OCI-LY1 (cell line): ENCODE results near the gene CLEC19A.

Experiments used
- H2AFZ ChIP-seq: fragments of 200-600 bp; sonication (generic), shearing (Covaris generic); 2 replicates; pipeline ENCODE4 v1.6.0; 2014; ENCODE audit warnings: antibody characterized with exemption, mild to moderate bottlenecking, low read length
- H3F3A ChIP-seq: fragments of 200-600 bp; sonication (generic), shearing (Covaris generic); 2 replicates; pipeline ENCODE4 v1.6.0; 2014; ENCODE audit warnings: mild to moderate bottlenecking, antibody characterized with exemption, low read length, moderate library complexity; ENCODE audit not compliant: insufficient read depth
- H3K27ac ChIP-seq: fragments of 200-600 bp; sonication (generic); 2 replicates; pipeline ENCODE4 v1.5.1; 2014; ENCODE audit warnings: low read length, mixed run types, mild to moderate bottlenecking, low read depth; ENCODE audit not compliant: poor library complexity, severe bottlenecking
- H3K27me3 ChIP-seq: fragments of 200-600 bp; sonication (generic); 2 replicates; pipeline ENCODE4 v1.6.0; 2014; ENCODE audit warnings: antibody characterized with exemption, mild to moderate bottlenecking, low read length, moderate library complexity; ENCODE audit not compliant: insufficient read depth
- H3K36me3 ChIP-seq: fragments of 200-600 bp; sonication (generic); 2 replicates; pipeline ENCODE4 v1.6.1; 2014; ENCODE audit warnings: mild to moderate bottlenecking, antibody characterized with exemption, low read length, moderate library complexity, mixed read lengths; ENCODE audit not compliant: insufficient read depth
- H3K4me1 ChIP-seq: fragments of 200-600 bp; sonication (generic); 2 replicates; pipeline ENCODE4 v1.5.1; 2014; ENCODE audit warnings: mild to moderate bottlenecking, low read length, moderate library complexity; ENCODE audit not compliant: insufficient read depth, severe bottlenecking
- H3K4me2 ChIP-seq: fragments of 200-600 bp; sonication (generic), shearing (Covaris generic); 2 replicates; pipeline ENCODE4 v1.6.1; 2014; ENCODE audit warnings: low read length
- H3K4me3 ChIP-seq: fragments of 200-600 bp; sonication (generic); 2 replicates; pipeline ENCODE4 v1.5.1; 2014; ENCODE audit warnings: low read length, low read depth, mild to moderate bottlenecking, mixed read lengths; ENCODE audit not compliant: poor library complexity, severe bottlenecking
- H3K79me2 ChIP-seq: fragments of 200-600 bp; shearing (Covaris generic); 2 replicates; pipeline ENCODE4 v1.6.1; 2016; ENCODE audit warnings: mixed run types, low read length, mixed read lengths; ENCODE audit not compliant: insufficient read depth
- H3K9ac ChIP-seq: fragments of 200-600 bp; sonication (generic), shearing (Covaris generic); 2 replicates; pipeline ENCODE4 v1.6.1; 2014; ENCODE audit warnings: mild to moderate bottlenecking, low read length, mixed read lengths
- H3K9me2 ChIP-seq: fragments of 200-600 bp; sonication (generic), shearing (Covaris generic); 2 replicates; pipeline ENCODE4 v1.6.1; 2014; ENCODE audit warnings: low read depth, mild to moderate bottlenecking, low read length, mixed read lengths
- H3K9me3 ChIP-seq: fragments of 200-600 bp; shearing (Covaris generic); 2 replicates; pipeline ENCODE4 v1.6.1; 2014; ENCODE audit warnings: low read length, mixed read lengths
- H4K20me1 ChIP-seq: fragments of 200-600 bp; sonication (generic), shearing (Covaris generic); 2 replicates; pipeline ENCODE4 v1.6.0; 2016; ENCODE audit warnings: mild to moderate bottlenecking, low read length; ENCODE audit not compliant: insufficient read depth
- CTCF ChIP-seq: fragments of 200-600 bp; sonication (generic), shearing (Covaris generic); IDR thresholded peaks from 2 replicates; pipeline ENCODE4 v1.5.1; 2017; ENCODE audit warnings: mild to moderate bottlenecking, antibody characterized with exemption, low read length, moderate library complexity, mixed read lengths
- EZH2 ChIP-seq: fragments of 200-600 bp; sonication (generic), shearing (Covaris generic); IDR thresholded peaks from 2 replicates; pipeline ENCODE4 v1.8.0; 2017; ENCODE audit warnings: borderline replicate concordance, mixed run types, mild to moderate bottlenecking, antibody characterized with exemption, low read length, moderate library complexity, mixed read lengths

Gene CLEC19A

DNA sequence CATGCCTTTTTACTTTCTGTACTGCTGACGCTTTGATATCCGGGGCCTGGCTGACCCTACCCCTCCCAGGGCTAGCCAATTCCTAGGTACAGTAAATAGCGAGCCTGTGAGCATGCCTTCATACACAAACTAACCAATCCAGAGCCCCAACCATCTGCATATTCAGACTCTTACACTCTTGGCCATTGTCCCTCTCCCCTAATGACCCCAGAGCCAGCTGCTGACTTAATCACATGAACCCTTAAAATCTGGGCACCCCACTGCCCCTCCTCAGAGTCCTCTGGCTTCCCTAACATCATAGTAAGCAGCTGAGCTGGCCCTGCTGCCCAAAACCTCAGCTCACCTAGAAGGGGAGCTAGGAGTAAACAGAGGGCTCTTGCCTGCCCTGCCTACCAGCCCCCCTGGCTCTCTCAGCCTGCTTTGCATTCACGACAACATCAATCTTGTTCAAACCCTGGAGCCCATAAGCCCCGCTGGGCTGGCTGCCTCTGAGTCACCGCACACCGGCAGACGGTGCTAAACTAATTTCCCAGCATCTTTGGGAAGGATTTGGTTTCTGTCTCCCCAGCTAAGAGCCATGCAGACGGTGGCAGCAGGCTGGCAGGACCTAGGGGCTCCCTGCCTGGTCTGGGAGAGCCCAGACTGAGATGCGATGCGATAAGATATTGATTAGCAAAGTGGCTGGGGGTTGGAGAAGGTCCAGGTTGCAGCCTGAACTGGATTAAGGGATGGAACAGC lies 63.2 kb downstream of the CLEC19A start:
- Histone ChIP-seq H4K20me1 (no peaks in the 10 kb centered on the region), H3K27ac (no peak overlapping the region), H3K4me2 (no peak overlapping the region), H2AFZ (no peak overlapping the region), H3F3A (no peaks in the 10 kb centered on the region), H3K4me1 (no peaks in the 10 kb centered on the region), H3K79me2 (no peaks in the 10 kb centered on the region), H3K9me2 (no peaks in the 10 kb centered on the region), H3K9ac (no peak overlapping the region), H3K9me3 (no peaks in the 10 kb centered on the region), H3K4me3 (no peak overlapping the region), H3K27me3 (no peaks in the 10 kb centered on the region), H3K36me3 (no peaks in the 10 kb centered on the region)
- TF ChIP-seq EZH2, result no peak
- no peak for TF ChIP-seq CTCF

GRCh38 chr16:19354371-19354770 lies 68.8 kb downstream of the CLEC19A start:
- H3K4me3 ChIP-seq, result no peak overlapping the region
- no peak overlapping the region for H3K27ac ChIP-seq
- no peaks in the 10 kb centered on the region for H4K20me1 ChIP-seq
- no peaks in the 10 kb centered on the region for H3K4me1 ChIP-seq
- no peaks in the 10 kb centered on the region for H3K27me3 ChIP-seq
- H3K9me2 ChIP-seq, result no peaks in the 10 kb centered on the region
- no peaks in the 10 kb centered on the region for H3F3A ChIP-seq
- H3K36me3 ChIP-seq, result no peaks in the 10 kb centered on the region
- H2AFZ ChIP-seq, result no peak overlapping the region
- no peak overlapping the region for H3K4me2 ChIP-seq
- TF ChIP-seq EZH2 (no peak), CTCF (no peak)
- H3K9me3 ChIP-seq, result no peaks in the 10 kb centered on the region
- no peak overlapping the region for H3K9ac ChIP-seq
- no peaks in the 10 kb centered on the region for H3K79me2 ChIP-seq

DNA sequence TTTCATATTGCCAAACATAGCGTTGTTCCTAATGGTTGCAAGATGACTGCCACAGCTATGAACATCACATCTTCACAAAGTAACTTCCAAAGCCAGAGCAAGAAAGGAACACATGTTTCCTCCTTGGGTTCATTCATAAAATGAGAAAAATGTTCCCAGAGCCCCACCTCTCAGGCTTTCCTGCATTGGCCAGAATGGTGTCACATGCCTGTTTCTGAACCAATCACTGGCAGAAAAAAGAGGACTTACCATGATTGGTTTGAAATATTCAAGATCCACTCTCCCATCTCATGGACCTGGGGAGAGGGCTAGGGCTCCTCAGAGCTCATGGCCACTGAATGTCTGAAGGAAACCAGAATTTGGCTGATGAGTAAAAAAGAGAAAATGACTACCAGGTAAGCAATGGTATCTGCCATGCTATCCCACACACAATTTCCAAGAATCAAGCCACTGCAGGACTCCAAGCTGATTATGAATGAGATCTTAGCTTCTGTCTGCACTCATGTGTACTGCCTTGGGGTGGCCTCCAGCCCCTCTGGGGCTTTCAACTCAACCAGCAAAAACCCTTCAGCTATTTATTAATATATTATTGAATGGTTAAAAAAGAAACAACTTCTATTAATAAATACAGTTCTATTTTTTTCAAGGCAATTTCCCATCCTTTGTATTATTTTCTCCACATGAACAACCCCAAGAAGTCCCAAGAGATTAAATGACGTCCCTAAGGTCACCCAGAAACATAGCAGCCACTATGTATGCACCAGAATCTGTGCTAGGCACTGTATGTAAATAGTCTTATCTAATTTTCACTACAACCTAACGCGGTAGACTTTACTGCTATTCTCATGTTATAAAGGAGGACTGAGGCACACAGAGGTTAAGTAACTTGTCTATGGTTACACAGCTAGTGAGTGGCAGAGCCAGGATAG lies 70.8 kb downstream of the CLEC19A start:
- Histone ChIP-seq H3K79me2 (no peaks in the 10 kb centered on the region), H3K9me2 (no peaks in the 10 kb centered on the region), H3F3A (no peaks in the 10 kb centered on the region), H3K9ac (no peak overlapping the region), H3K4me3 (no peak overlapping the region), H4K20me1 (no peaks in the 10 kb centered on the region), H3K4me2 (no peak overlapping the region), H3K4me1 (no peaks in the 10 kb centered on the region), H3K27ac (no peak overlapping the region), H2AFZ (no peak overlapping the region), H3K36me3 (no peaks in the 10 kb centered on the region), H3K9me3 (no peaks in the 10 kb centered on the region), H3K27me3 (no peaks in the 10 kb centered on the region)
- no peak for TF ChIP-seq EZH2
